Loucy (cell line): ENCODE measurements around the gene ZNF407.

Experiments
- EZH2phosphoT487 ChIP-seq: fragments of 200-600 bp; IDR thresholded peaks from 2 replicates; pipeline ENCODE4 v1.6.1; 2018; ENCODE audit warnings: antibody characterized with exemption, mild to moderate bottlenecking, moderate library complexity, borderline replicate concordance
- TF ChIP-seq, protein P1 (sequence below): fragments of 200-600 bp; sonication (generic); conservative IDR thresholded peaks from 2 replicates; pipeline ENCODE4 v1.5.1; 2014; ENCODE audit warnings: mild to moderate bottlenecking, antibody characterized with exemption, low read length

DNA sequence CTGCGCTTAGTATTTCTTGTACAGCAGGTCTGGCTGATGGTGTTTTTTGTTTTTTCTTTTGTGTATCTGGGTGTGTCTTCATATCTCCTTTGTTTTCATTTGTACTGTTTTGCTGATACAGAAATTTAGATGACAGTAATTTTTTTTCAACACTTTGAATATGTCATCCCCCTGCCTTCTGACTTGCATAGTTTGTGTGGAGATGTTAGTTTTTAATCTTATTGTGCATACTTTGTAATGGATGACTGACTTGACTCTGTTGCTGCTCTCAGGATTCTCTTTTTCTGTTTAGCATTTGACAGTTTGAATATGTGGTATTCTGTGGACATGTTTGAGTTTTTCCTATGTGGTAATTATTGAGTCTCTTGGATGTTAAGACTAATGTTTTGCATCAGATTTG is 161.3 kb downstream of the ZNF407 start:
- TF ChIP-seq, protein P1, sequence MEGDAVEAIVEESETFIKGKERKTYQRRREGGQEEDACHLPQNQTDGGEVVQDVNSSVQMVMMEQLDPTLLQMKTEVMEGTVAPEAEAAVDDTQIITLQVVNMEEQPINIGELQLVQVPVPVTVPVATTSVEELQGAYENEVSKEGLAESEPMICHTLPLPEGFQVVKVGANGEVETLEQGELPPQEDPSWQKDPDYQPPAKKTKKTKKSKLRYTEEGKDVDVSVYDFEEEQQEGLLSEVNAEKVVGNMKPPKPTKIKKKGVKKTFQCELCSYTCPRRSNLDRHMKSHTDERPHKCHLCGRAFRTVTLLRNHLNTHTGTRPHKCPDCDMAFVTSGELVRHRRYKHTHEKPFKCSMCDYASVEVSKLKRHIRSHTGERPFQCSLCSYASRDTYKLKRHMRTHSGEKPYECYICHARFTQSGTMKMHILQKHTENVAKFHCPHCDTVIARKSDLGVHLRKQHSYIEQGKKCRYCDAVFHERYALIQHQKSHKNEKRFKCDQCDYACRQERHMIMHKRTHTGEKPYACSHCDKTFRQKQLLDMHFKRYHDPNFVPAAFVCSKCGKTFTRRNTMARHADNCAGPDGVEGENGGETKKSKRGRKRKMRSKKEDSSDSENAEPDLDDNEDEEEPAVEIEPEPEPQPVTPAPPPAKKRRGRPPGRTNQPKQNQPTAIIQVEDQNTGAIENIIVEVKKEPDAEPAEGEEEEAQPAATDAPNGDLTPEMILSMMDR = no peak
- no peak for TF ChIP-seq EZH2phosphoT487
